Stimulated activated CD8-positive, alpha-beta memory T cell treated with anti-CD3 and anti-CD28 coated beads, Interleukin-12 subunit alpha, Interleukin-12 subunit beta, amount 100 ng/mL, for 24 hours (primary cell): Measurements from ENCODE around the gene AOC1.
"Not testable (repeated sequence)": the region's sequence is repeated elsewhere in the genome, so short reads cannot be mapped to it uniquely, and the experiment has no call there.

Source experiments
- DNase-seq: peaks from one replicate; pipeline ENCODE4 v3.0.0-alpha.2; 2020; ENCODE audit errors: extremely low read depth

AOC1 gene, protein sequence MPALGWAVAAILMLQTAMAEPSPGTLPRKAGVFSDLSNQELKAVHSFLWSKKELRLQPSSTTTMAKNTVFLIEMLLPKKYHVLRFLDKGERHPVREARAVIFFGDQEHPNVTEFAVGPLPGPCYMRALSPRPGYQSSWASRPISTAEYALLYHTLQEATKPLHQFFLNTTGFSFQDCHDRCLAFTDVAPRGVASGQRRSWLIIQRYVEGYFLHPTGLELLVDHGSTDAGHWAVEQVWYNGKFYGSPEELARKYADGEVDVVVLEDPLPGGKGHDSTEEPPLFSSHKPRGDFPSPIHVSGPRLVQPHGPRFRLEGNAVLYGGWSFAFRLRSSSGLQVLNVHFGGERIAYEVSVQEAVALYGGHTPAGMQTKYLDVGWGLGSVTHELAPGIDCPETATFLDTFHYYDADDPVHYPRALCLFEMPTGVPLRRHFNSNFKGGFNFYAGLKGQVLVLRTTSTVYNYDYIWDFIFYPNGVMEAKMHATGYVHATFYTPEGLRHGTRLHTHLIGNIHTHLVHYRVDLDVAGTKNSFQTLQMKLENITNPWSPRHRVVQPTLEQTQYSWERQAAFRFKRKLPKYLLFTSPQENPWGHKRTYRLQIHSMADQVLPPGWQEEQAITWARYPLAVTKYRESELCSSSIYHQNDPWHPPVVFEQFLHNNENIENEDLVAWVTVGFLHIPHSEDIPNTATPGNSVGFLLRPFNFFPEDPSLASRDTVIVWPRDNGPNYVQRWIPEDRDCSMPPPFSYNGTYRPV

DNA sequence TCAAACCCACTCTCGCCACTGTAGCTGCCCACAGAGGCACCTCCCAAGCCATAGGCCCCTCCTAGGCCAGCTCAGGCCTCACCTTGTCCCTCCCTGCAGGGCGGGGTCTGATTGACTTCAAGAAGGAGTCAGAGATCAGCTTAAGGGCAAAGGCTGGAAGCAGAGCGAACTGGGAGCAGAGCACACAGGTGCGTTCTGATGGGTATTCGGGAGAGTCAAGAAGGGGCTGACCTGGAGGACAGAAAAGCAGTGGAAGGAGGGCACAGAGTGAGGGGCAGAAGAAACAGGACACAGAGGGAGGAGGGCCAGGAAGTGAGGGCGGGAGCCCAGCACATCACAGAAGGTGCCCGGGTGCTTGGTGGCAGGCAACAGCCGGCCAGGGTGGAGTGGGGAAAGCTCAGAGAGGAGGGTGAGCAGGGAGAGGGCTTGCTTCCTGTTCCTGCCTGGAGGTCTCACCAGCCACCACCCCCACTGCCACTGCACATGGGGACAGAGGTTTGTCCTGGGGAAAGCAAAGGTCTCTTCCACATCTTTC lies at the start of gene AOC1:
TSS of gene AOC1 (plus strand) at position 147 of the 535 bp plus-strand sequence. CDS start 3,954 bp downstream, outside the sequence.
- no peak for DNase-seq

DNA sequence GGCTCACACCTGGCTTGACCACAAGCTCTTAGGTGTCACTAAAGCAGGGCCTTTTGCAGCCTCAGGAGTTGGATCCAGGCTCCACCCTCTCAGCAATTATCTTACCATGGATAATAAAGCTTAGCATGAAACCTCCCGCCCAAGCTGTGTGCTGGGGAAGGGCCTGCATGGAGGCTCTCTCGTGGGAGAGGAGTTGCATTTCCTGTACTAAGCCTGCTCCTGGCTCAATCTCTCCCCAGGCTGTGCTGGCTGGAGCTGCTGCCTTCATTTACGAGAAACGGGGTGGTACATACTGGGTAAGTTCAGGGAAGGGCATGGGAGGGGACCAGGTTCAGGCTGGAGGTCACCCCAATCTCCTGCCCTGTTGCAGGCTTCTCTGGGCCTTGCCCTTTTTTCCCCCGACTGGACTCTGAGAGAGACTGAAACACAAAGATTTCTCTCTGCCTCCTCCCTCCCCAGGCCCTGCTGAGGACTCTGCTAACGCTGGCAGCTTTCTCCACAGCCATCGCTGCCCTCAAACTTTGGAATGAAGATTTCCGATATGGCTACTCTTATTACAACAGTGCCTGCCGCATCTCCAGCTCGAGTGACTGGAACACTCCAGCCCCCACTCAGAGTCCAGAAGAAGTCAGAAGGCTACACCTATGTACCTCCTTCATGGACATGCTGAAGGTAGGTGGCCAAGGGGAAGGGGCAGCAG lies 49.0 kb upstream of the AOC1 start:
- no peak for DNase-seq

DNA sequence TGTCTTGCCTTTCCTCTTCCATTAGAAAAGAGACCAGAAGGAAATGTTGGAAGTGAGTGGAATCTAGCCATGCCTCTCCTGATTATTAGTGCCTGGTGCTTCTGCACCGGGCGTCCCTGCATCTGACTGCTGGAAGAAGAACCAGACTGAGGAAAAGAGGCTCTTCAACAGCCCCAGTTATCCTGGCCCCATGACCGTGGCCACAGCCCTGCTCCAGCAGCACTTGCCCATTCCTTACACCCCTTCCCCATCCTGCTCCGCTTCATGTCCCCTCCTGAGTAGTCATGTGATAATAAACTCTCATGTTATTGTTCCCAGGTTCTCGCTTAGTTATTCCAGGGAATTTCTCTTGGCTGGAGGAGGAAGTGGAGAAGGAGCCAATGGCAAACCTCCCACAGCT lies 47.5 kb upstream of the AOC1 start:
- no peak for DNase-seq

DNA sequence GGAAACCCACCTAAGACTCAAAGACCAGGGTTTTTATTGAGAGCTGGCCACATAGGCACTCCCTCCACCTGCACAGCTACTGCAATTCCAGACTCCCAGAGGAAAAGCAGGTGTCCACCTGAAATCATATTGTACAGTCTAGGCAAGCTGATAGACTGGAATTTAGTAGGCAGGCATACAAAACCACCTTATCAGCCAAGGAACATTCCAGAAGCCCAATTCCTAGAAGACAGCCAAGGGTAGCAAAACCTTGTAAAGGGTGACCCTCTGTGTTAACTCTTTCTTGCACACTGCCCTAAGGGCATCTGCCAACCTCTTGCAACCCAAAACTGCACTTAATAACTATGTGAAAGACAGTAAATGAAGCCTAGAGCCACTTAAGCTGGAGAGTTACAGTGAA lies 46.5 kb upstream of the AOC1 start:
- DNase-seq = no peak

DNA sequence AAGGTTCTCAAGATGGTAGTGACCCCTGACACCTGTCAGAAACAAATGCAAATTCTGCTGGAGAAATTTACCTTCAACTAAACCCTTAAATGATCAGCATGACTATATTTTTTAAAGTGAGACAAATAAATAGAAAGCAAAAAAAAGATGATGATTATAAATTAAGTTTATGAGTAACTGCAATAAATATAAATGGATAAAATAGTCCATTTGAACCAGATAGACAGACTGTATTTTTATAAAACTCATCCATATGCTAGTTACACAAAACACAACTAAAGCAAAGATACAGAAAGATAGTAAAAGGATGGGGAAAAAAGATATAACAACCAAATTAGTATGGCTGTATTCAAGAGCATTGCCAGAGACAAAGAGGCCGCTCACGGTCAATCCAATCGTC lies 45.9 kb upstream of the AOC1 start:
- no peak for DNase-seq

DNA sequence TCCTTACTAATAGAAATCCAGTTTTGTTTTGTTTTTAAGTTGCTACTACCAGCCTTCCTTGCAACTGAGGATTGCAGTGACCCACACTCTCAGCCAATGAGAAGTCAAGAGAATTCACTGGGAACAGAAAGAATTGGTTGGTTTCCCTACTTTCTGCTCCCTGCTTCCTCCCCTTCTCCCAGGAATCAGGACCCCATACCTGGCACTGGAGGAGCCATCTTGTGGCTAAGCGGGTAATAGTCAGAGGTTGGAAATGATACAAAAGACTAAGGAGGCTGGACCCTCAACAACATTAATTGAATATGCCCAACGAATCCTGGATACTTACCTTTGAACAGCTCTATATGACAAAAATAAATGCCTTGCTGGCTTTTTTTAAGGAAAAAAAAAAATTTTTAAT lies 45.5 kb upstream of the AOC1 start:
- DNase-seq = no peak

DNA sequence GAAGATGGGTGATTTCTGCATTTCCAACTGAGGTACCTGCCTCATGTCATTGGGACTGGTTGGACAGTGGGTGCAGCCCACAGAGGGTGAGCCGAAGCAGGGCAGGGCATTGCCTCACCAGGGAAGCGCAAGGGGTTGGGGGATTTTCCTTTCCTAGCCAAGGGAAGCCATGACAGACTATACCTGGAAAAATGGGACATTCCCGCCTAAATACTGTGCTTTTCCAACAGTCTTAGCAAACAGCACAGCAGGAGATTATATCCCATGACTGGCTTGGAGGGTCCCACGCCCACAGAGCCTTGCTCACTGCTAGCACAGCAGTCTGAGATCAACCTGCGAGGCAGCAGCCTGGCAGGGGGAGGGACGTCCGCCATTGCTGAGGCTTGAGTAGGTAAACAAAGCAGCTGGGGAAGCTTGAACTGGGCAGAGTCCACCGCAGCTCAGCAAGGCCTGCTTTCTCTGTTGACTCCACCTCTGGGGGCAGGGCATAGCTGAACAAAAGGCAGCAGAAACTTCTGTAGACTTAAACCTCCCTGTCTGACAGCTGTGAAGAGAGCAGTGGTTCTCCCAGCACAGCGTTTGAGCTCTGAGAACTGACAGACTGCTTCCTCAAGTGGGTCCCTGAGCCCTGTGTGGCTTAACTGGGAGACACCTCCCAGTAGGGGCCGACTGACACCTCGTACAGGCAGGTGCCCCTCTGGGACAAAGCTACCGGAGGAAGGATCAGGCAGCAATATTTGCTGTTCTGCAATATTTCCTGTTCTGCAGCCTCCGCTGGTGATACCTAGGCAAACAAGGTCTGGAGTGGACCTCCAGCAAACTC lies 44.5 kb upstream of the AOC1 start:
- DNase-seq = not testable (repeated sequence)

DNA sequence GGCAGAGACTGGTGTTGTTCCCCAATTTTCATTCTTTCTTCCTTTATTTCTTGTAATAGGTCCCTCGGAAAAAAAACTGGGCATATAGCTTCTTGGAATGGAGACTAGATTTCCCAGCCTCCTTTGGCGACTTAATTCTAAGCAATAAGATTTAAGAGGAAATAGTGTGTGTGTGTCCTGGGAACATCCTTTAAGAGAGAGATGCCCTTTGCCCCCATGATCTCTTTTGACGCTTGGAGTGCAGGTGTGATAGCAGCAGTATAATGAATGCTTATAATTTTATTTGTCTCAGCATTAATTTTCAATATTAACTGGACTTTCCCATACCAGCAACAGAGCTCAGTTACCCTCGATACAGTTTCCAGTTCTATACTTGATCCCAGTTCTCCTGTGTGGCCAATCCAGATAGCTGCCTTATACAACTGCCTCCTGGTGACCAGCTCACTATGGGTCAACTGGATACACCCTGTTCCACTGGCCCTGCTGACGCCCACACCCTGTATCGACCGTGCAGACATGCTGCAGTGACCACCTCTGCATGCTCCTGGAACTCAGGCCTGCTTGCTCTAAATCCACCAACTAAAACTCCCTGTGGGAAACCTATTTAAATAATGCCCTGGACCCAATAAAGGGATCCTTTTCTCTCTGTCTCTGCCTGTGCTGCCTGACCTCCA lies 37.9 kb upstream of the AOC1 start:
- no peak for DNase-seq

DNA sequence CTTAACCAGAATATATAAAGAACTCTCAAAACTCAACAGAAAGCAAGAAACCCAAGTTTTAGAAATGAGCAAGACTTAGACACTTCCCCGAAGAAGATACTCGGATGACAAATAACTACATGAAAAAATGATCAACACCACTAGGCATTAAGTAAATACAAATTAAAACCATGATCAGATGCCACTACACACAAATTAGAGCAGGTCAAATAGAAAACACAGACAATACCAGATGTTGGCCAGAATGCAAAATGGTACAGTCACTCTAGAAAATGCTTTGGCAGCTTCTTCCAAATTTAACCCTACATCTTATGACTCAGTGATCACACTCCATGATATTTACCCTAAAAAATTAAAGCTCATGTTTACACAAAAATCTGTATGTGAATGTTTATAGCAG lies 33.3 kb upstream of the AOC1 start:
- no peak for DNase-seq

DNA sequence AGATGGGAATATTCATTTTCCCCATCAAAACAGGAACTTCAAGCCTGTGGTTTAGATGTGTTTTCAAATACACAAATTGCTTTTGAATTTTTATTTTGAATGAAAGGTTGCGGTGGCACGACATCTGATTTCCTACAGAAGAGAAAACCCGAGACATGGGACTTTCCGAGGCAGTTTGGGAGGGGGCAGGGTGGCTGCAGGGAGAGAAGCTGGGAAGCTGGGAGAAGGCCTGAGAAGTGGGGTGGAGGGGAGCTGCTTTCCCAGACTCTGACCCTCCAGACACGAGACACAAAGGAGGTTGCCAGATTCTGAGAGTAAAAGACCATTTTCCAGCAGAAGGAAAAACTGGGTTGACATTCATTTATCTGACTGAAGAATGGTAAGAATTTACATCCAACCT lies 32.2 kb upstream of the AOC1 start:
- no peak for DNase-seq

DNA sequence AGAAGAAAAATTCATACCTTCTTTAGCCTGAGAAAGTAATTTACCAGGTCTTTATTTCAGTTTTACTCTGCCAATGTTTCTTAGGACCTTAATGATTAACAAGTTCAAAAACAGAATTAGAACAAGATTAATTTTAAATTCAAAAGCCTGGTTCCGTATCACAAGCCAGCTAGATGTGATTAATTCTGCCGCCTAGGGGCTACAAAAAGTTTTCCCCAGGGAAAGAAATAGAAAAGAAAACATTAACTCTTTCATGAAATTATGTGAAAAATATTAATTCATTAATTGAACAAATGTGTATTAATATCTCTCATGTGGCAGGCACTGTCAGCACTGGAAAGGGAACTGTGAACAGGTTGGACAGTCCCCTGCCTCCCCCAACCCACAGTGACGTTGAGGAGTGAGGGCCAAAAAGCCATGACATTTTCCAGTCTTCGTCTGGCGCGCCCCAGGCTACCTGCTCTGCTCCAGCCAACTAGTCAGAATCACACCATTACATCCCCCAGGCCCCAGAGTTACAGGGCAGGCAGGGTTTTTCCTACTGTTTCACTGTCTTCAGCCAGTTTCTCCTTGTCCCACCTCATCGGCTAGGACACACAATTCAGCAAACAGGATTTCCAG lies 31.6 kb upstream of the AOC1 start:
- no peak for DNase-seq

DNA sequence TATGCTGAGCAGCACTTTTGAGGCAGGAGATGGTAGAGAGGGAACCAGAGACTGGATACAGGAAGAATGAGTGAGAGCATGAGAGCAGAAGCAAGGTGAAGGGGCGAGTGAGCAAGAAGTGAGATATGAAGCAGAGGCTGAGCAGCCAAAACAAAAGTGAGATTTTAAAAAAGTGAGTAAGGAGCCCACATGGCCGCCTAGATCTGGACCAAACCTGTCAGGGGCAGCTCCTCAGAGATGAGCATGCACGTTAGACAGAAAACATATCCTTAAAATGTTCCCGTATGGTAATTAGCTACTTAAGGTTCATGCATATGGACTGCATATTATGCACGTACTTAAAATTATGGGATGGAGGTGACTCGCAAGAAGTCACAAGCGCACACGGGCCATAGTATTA lies 29.3 kb upstream of the AOC1 start:
- DNase-seq = no peak

DNA sequence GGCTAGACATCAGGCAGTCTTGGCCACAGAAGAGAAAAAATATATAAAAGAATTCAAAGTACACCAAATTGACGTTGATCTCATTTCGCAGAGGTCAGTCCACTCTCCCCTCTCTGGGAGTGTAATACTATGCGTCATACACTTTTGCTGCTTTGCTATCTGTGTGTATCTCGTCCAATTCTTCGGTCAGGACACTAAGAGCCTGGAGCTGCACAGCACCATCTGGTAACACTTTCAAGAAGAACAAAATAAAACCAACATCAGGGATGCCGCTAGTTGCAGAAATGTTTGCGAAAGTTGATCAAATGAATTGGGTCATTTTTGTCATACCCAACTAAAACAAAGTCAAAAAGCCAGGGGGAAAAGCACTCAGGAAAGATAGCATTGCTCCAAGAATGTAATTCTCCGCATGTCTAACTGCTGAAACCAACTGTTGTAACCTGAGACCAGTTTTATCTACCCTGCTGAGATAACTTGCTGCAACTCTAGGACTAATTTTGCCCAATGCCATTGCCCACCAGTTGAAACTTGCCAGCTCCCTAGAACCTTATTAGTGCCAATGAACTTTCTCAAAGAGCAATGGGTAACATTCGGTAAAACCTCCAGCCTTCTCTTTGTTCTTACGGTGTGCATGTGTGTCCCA lies 28.7 kb upstream of the AOC1 start:
- no peak for DNase-seq

DNA sequence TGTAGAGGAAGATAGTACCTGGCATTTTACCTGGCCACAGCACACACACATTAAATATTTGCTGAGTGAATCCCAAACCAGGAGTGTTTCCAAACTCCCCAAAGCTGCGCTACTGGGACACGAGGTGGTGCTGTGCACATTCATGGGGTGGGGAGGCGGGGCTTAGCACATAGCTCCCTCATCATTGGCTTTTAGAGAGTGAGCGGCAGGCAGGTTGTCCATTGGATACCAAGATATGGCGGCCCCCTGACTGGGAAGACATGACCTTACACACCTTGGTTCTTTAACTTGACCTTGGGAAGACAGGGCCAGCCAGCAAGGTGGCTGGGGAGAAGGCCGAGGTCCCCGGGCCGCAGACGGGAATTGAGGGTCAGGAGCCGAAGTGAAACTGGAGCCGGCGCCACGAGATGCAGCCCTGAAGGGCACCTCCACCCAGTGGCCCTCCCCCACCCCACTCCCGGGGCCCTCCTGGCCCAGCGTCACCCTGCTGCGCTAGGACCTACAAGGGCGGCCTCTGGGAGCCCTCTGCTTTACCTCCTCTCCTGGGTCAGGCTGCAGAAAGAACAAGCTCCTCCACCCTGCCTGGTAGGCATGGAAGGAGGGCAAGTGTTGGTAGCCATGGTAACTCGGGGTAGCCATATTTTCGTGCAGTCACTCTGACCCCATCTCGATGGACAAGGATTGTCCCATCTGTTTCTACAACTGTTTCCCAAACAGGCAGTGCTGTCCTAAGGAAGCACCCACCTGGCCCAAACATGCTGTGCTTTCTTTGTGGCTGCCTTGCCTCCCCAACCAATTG lies 27.7 kb upstream of the AOC1 start:
- DNase-seq = no peak

DNA sequence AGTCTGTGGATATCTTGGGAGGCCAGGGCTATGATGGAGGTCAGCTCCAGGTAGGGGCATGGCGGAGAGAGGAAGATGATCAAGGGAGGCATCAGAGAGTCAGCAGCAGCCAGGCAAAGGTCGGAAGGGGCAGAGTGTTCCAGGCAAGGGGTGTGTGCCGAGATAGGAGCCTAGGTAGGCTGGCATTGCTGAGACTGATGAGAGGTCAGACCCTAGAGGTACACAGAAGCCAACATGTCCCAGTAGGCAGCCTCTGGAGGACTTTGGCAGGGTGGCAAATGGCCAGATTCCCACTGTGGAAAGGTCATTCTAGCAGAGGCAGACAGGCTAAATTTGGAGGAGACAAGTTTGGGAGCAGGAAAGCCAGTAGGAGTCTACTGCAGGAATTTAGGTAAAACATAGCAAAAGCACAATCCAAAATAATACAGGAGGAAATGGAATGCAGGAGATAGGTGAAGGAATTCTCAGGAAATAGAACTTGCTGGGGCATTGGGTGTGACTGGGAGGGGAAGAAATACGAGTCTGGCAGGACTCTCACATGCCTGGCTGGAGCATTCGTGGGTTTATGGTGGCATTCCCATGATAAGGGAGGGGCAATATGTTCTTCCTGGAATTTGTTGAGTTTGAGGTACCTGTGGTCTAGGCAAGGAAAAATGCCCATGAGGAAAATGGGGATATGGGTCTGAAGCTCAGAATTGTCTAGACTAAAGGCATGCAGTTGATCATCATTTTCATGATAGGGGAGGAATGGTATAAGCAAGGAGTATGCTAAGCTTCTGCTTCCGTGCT lies 26.1 kb upstream of the AOC1 start:
- no peak for DNase-seq

DNA sequence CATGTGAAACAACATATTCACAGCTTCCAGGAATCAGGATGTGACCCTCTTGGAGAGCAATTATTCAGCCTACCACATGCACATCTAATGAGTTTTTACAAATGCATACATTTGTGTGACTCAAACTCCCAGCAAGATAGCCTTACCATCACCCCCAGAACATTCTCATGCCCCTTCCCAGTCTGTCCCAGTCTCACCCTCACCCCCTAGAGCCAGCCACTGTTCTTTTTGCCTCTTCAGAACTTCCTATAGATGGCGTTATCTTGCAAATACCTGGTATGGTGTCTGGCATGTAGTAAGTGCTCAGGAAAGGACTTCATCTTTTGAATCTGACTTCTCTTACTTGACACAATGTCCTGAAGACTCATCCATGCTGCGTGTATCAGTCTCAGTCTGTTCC lies 23.9 kb upstream of the AOC1 start:
- no peak for DNase-seq

DNA sequence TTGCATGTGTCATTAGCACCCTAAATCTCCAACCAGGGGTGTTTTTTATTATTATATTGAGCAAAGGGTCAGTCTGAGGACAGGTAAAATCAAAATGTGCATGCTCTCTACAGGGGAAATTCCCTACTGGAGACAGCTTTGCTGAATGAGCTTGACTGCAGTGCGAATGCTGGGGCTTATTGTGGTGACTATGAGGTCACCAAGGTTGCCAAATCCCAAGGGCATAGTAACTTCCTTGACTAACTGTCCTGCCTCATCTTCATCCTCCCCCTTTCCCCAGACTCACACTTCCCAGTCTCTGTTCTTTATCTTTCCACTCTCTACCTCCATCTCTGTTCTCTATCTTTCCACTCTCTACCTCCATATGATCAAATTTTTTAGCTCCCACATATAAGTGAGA lies 22.9 kb upstream of the AOC1 start:
- DNase-seq = no peak

DNA sequence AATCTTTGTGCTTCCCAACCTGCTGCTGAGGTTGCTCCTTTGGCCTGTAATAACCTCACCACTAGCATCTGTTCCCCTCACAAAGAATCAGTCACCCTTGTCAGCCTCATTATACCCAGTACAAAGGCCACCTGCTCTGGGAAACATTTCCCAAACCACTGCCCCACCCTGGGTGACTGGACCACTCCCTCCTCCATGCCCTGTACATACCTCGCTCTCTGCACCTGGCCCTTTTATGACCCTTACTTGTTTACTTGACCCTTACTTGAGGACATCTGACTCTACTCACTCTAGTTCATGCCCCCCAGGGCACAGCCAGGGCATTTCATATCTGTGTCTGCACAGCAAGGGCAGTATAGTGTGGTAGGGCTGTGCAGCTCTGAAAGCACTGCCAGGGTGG lies 21.4 kb upstream of the AOC1 start:
- no peak for DNase-seq
